K562 (cell line): ENCODE results near the gene SLAIN1. TPM values are rescaled to one million over a fixed set of nuclear protein-coding genes. Genes with fewer than 3 reads are reported as not detected.

Experiments
- ATAC-seq: fragments of 200-7000 bp; cut with Tn5 transposase; 3 replicates; pipeline ENCODE4 v1.9.1; 2020; ENCODE audit warnings: moderate library complexity
- BruUV-seq: library from RNA; stranded (reverse); fragments of 400-500 nt; replicated peaks from 2 replicates; lab custom pipeline; 2021; lab: Mats Ljungman, UMichigan
- CTCF ChIA-PET: fragments of 300-600 bp; formaldehyde crosslinking; extraction: SDS; loops from one replicate; lab custom pipeline; 2021; ENCODE audit warnings: low intra/inter-chr PET ratio; lab: Yijun Ruan, JAX
- POLR2A ChIA-PET: fragments of 300-600, 350-650 bp; sonication (Branson Sonifier 250); formaldehyde crosslinking; extraction: SDS; loops from one replicate; lab custom pipeline; 2021; ENCODE audit warnings: antibody characterized with exemption, inconsistent platforms; lab: Yijun Ruan, JAX
- DNase-seq, 4 experiments: peaks; one replicate each; pipeline versions ENCODE4 v3.0.0 to v3.0.0-alpha.2; 2011 to 2018; ENCODE audit warnings: low spot score in 3 of 4, mixed read lengths in 3 of 4; ENCODE audit errors: extremely low read depth in 1 of 4
- FAIRE-seq: peaks from 2 replicates; lab custom pipeline; 2011; peaks lifted over from hg19 to GRCh38; lab: Jason Lieb, UNC
- H2AFZ ChIP-seq: 2 replicates; pipeline ENCODE4 v1.6.0; 2011; ENCODE audit warnings: low read depth, low read length, control low read depth, inconsistent platforms
- H3K27ac ChIP-seq: fragments of 200-600 bp; 3 replicates; pipeline ENCODE4 v1.8.0; 2011; ENCODE audit warnings: low read depth, mild to moderate bottlenecking, control low read depth, inconsistent platforms, low read length, moderate library complexity, mixed read lengths; ENCODE audit errors: extremely low read depth
- H3K27me3 ChIP-seq, 2 experiments: fragments of 300-600 bp in 1 of 2; 2 replicates in 1 of 2; 3 replicates in 1 of 2; pipeline versions ENCODE4 v1.6.0 to v1.8.0; 2011; ENCODE audit warnings: inconsistent platforms in 2 of 2, low read length in 2 of 2, mild to moderate bottlenecking in 1 of 2, mixed read lengths in 1 of 2, moderate library complexity in 1 of 2; ENCODE audit not compliant: control insufficient read depth in 2 of 2, insufficient read depth in 2 of 2
- H3K36me3 ChIP-seq: fragments of 300-600 bp; 3 replicates; pipeline ENCODE4 v1.8.0; 2011; ENCODE audit warnings: mild to moderate bottlenecking, low read length, inconsistent platforms; ENCODE audit not compliant: control insufficient read depth, insufficient read depth
- H3K4me1 ChIP-seq, 2 experiments: fragments of 200-600 bp in 1 of 2; replicated peaks in 1 of 2; 2 replicates in 1 of 2; 3 replicates in 1 of 2; pipeline versions ENCODE4 v1.5.1 to v1.8.0; 2011; ENCODE audit warnings: inconsistent platforms in 2 of 2, low read length in 2 of 2, mild to moderate bottlenecking in 1 of 2, mixed read lengths in 1 of 2, moderate library complexity in 1 of 2; ENCODE audit not compliant: control insufficient read depth in 2 of 2, insufficient read depth in 2 of 2
- H3K4me2 ChIP-seq: 2 replicates; pipeline ENCODE4 v1.6.1; 2011; ENCODE audit warnings: low read length, control low read depth, inconsistent platforms, mixed read lengths; ENCODE audit not compliant: insufficient read depth
- H3K4me3 ChIP-seq: fragments of 200-600 bp; sonication (generic), shearing (Covaris generic); 2 replicates; pipeline ENCODE4 v1.5.1; 2016; ENCODE audit warnings: control low read depth, inconsistent platforms
- H3K79me2 ChIP-seq: fragments of 200-600 bp; 3 replicates; pipeline ENCODE4 v1.8.0; 2011; ENCODE audit warnings: low read length, inconsistent platforms; ENCODE audit not compliant: control insufficient read depth, insufficient read depth
- H3K9ac ChIP-seq, 2 experiments: 2 replicates each; pipeline versions ENCODE4 v1.6.0 to v1.6.1; 2011; ENCODE audit warnings: low read depth in 2 of 2, low read length in 2 of 2, control low read depth in 1 of 2, inconsistent platforms in 1 of 2, mild to moderate bottlenecking in 1 of 2, mixed read lengths in 1 of 2; ENCODE audit not compliant: insufficient read depth in 1 of 2
- H3K9me1 ChIP-seq: one replicate; pipeline ENCODE4 v1.6.0; 2011; ENCODE audit warnings: inconsistent platforms, mild to moderate bottlenecking, low read length, moderate library complexity; ENCODE audit not compliant: control insufficient read depth, insufficient read depth
- H3K9me3 ChIP-seq: replicated peaks from 2 replicates; pipeline ENCODE4 v1.5.1; 2011; ENCODE audit warnings: low read depth, low read length, inconsistent platforms; ENCODE audit not compliant: control insufficient read depth, insufficient read depth
- H4K20me1 ChIP-seq: replicated peaks from 2 replicates; pipeline ENCODE4 v1.6.1; 2011; ENCODE audit warnings: low read length, inconsistent platforms, mixed read lengths; ENCODE audit not compliant: control insufficient read depth, insufficient read depth
- AFF1 ChIP-seq, 2 experiments: fragments of 450-650 bp; IDR thresholded peaks; 2 replicates each; pipeline ENCODE4 v1.6.1; 2018; ENCODE audit warnings: mild to moderate bottlenecking in 2 of 2, low read depth in 1 of 2; ENCODE audit not compliant: partially characterized antibody in 2 of 2
- BHLHE40 ChIP-seq: IDR thresholded peaks from 2 replicates; pipeline ENCODE4 v1.6.1; 2011; ENCODE audit warnings: low read length, improper control_type of control experiment
- FOXK1 ChIP-seq: sonication (generic); formaldehyde crosslinking; IDR thresholded peaks from 2 replicates; pipeline ENCODE4 v1.8.0; 2022; ENCODE audit warnings: missing genetic modification reagents, mild to moderate bottlenecking, borderline replicate concordance
- IFI16 ChIP-seq: fragments of 250-450 bp; sonication (Bioruptor Pico); IDR thresholded peaks from 2 replicates; pipeline ENCODE4 v2.1.2; 2022; ENCODE audit warnings: mild to moderate bottlenecking, inconsistent platforms
- IRF1 ChIP-seq: sonication (generic); formaldehyde crosslinking; IDR thresholded peaks from 2 replicates; pipeline ENCODE4 v1.8.0; 2022; ENCODE audit warnings: missing genetic modification reagents, mild to moderate bottlenecking, borderline replicate concordance
- POLR2H ChIP-seq: IDR thresholded peaks from 2 replicates; pipeline ENCODE4 v1.6.1; 2016; ENCODE audit warnings: missing genetic modification characterization, low read depth, mild to moderate bottlenecking, control low read depth, missing compliant biosample characterization, moderate library complexity
- POLR3G ChIP-seq: IDR thresholded peaks from 2 replicates; pipeline ENCODE4 v1.6.1; 2011; ENCODE audit not compliant: insufficient read length, insufficient replicate concordance; ENCODE audit errors: extremely low read depth
- STAT5B ChIP-seq: fragments of 250-450 bp; sonication (Bioruptor Pico); IDR thresholded peaks from 2 replicates; pipeline ENCODE4 v1.8.0; 2021; ENCODE audit warnings: mild to moderate bottlenecking, inconsistent platforms
- ZBTB33 ChIP-seq: sonication (generic); formaldehyde crosslinking; IDR thresholded peaks from 2 replicates; pipeline ENCODE4 v1.8.1; 2023; ENCODE audit warnings: mild to moderate bottlenecking, missing genetic modification reagents
- whole genome bisulfite sequencing: fragments of 100-300 bp; shearing (Covaris generic); methylation state at CpG from one replicate; pipeline ENCODE4 v1.1.6; 2016; ENCODE audit warnings: low coverage, mixed read lengths; ENCODE audit not compliant: insufficient coverage; ENCODE audit errors: missing lambda C conversion rate; 5-methylcytosine and 5-hydroxymethylcytosine counted together
- in situ Hi-C: fragments of 300-500 bp; cut with MboI; formaldehyde crosslinking; loops from 4 replicates; pipeline ENCODE4 v1.15.0; 2018; ENCODE audit warnings: inconsistent platforms, mixed read lengths
- intact Hi-C: fragments of 100-400 bp; cut with micrococcal nuclease; formaldehyde crosslinking; loops from 2 replicates; pipeline ENCODE4 v1.14.2; 2022
- polyA plus RNA-seq, 8 experiments: library from polyadenylated mRNA; depleted of rRNA in 4 of 8; stranded (reverse) in 5 of 8; unstranded in 3 of 8; fragments of >200 nt; fragmentation: Nextera tagmentation in 2 of 8; fragmentation: Illumina TruSeq in 1 of 8; extraction: Ambion mirVana in 2 of 8; extraction: Trizol in 1 of 8; gene quantifications; 2 replicates each; pipeline versions ENCODE4 v1.2.1 to v1.2.3, GENCODE V29; 2011 to 2014; ENCODE audit warnings: inconsistent platforms in 1 of 8, missing spikeins in 1 of 8
- total RNA-seq, 7 experiments: library from RNA; depleted of rRNA in 6 of 7; stranded (reverse); fragments of >200 nt in 6 of 7; fragmentation: Illumina TruSeq in 2 of 7; extraction: Trizol in 2 of 7; gene quantifications; 2 replicates each; pipeline versions ENCODE4 v1.2.1 to v1.2.3, GENCODE V29; 2011 to 2021; ENCODE audit warnings: low replicate concordance in 1 of 7
- TF ChIP-seq, protein P1 (sequence below): fragments of 450-650 bp; IDR thresholded peaks from 2 replicates; pipeline ENCODE4 v1.6.1; 2016; ENCODE audit warnings: low read depth, mild to moderate bottlenecking, moderate library complexity

Gene SLAIN1
- total and polyA plus RNA-seq, 9 of the 15 experiments (the other 6 are each of a cell fraction or from before 2014, with no cell fraction given) = 0.07 to 0.40 (median 0.10) TPM; not detected in 3

GRCh38 chr13:77715233-77715891 lies 17.9 kb downstream of the SLAIN1 start:
- POLR2A ChIA-PET = no interaction called here
- H3K27me3 ChIP-seq = no peaks in the 10 kb centered on the region
- no peak for FAIRE-seq
- no peaks in the 10 kb centered on the region for H3K79me2 ChIP-seq
- intact Hi-C loops = no loop called here
- no peaks in the 10 kb centered on the region for H4K20me1 ChIP-seq
- H3K4me2 ChIP-seq = no peak overlapping the region
- H3K9me1 ChIP-seq = no peaks in the 10 kb centered on the region
- CTCF ChIA-PET = no interaction called here
- no peak for TF ChIP-seq IFI16
- TF ChIP-seq, protein P1, sequence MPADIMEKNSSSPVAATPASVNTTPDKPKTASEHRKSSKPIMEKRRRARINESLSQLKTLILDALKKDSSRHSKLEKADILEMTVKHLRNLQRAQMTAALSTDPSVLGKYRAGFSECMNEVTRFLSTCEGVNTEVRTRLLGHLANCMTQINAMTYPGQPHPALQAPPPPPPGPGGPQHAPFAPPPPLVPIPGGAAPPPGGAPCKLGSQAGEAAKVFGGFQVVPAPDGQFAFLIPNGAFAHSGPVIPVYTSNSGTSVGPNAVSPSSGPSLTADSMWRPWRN = no peak
- TF ChIP-seq AFF1 (IDR thresholded peaks at IDR 0.05; ENCODE audit: low read depth in 1 of 2, partially characterized antibody in 2 of 2) = no peak
- TF ChIP-seq STAT5B (CRISPR knock-in tag) = no peak
- TF ChIP-seq FOXK1 (CRISPR knock-in tag) = no peak
- TF ChIP-seq BHLHE40 = no peak
- TF ChIP-seq IRF1 (CRISPR knock-in tag) = no peak
- TF ChIP-seq ZBTB33 = no peak
- TF ChIP-seq POLR2H (tag) = no peak
- TF ChIP-seq POLR3G = no peak
- H3K9me3 ChIP-seq = no peaks in the 10 kb centered on the region
- no peaks in the 10 kb centered on the region for H3K36me3 ChIP-seq
- DNase-seq = no peak
- no peak overlapping the region for H2AFZ ChIP-seq
- H3K9ac ChIP-seq = no peak overlapping the region
- no TSS peak for BruUV-seq
- no peak for ATAC-seq
- in situ Hi-C loops = no loop called here
- 0% methylated on average over 1 of the region's 1 CpG for WGBS
- no peak overlapping the region for H3K4me3 ChIP-seq
- H3K4me1 ChIP-seq = no peaks in the 10 kb centered on the region
- no peak overlapping the region for H3K27ac ChIP-seq
